ENCODE results near the gene MOCOS. TPM values are rescaled to one million over a fixed set of nuclear protein-coding genes. Genes with fewer than 3 reads are reported as not detected.

MOCOS gene
- total RNA-seq, 3 donors from 2014 or later = 3.3 to 4.7 (median 4.4) TPM

GRCh38 chr18:36314098-36314497, 126.8 kb downstream of the MOCOS start:
- H3K4me3 ChIP-seq = no peak overlapping the region
- no peaks in the 10 kb centered on the region for H3K4me1 ChIP-seq (ENCODE audit: low read depth)
- ATAC-seq (no peak), DNase-seq (no peak)
- no peaks in the 10 kb centered on the region for H3K36me3 ChIP-seq (ENCODE audit: low read depth)
- H3K9me3 ChIP-seq = peaks cover 7% of the 10 kb centered on the region
- TF ChIP-seq CTCF (IDR thresholded peaks at IDR 0.05) = no peak
- intact Hi-C loops (cut with DNase I, micrococcal nuclease) = no loop called here

- Histone ChIP-seq H3K36me3 (ENCODE audit: low read depth) (no peaks in the 10 kb centered on the region), H3K9me3 (peaks cover 7% of the 10 kb centered on the region), H3K4me3 (no peak overlapping the region), H3K4me1 (ENCODE audit: low read depth) (no peaks in the 10 kb centered on the region)
- intact Hi-C loops (cut with DNase I, micrococcal nuclease) = no loop called here
- DNase-seq (no peak), ATAC-seq (peak; percentile 27)
- TF ChIP-seq CTCF (IDR thresholded peaks at IDR 0.05) = no peak
These were observed 127.5 kb downstream of the MOCOS start for GRCh38 chr18:36314754-36315153.

GRCh38 chr18:36315736-36316135, 128.4 kb downstream of the MOCOS start:
- intact Hi-C loops (cut with DNase I, micrococcal nuclease) = no loop called here
- ATAC-seq = no peak
- no peaks in the 10 kb centered on the region for H3K36me3 ChIP-seq (ENCODE audit: low read depth)
- TF ChIP-seq CTCF (IDR thresholded peaks at IDR 0.05) = no peak
- peaks cover 7% of the 10 kb centered on the region for H3K9me3 ChIP-seq
- no peaks in the 10 kb centered on the region for H3K4me1 ChIP-seq (ENCODE audit: low read depth)
- no peak overlapping the region for H3K4me3 ChIP-seq
- DNase-seq = no peak

GRCh38 chr18:36316246-36316645, 128.9 kb downstream of the MOCOS start:
- peaks cover 7% of the 10 kb centered on the region for H3K9me3 ChIP-seq
- intact Hi-C loops (cut with DNase I, micrococcal nuclease) = no loop called here
- no peak for TF ChIP-seq CTCF (IDR thresholded peaks at IDR 0.05)
- H3K36me3 ChIP-seq (ENCODE audit: low read depth) = no peaks in the 10 kb centered on the region
- ATAC-seq (no peak), DNase-seq (no peak)
- H3K4me3 ChIP-seq = no peak overlapping the region
- no peaks in the 10 kb centered on the region for H3K4me1 ChIP-seq (ENCODE audit: low read depth)

Other genes starting within 250 kb of the MOCOS start
- 10 to 100 TPM; 31.7 to 64.5 (median 38.7) TPM for gene RPRD1A, start 119.9 kb upstream of the MOCOS start, total RNA-seq
- gene SLC39A6, start 58.2 kb upstream of the MOCOS start, total RNA-seq = 10 to 100 TPM in 2 of 3 donors, 1 to 10 TPM in 1; 6.6 to 23.3 (median 10.3) TPM
- gene ELP2, start 57.6 kb upstream of the MOCOS start, total RNA-seq = 10 to 100 TPM; 45.4 to 62.9 (median 55.4) TPM
- gene FHOD3, start 110.2 kb downstream of the MOCOS start, total RNA-seq = 10 to 100 TPM in 1 of 3 donors, 1 to 10 TPM in 2; 2.7 to 14.4 (median 4.0) TPM